Stomach (tissue), 9 donors: ENCODE measurements around the gene RRAS2. TPM values are rescaled to one million over a fixed set of nuclear protein-coding genes. Genes with fewer than 3 reads are reported as not detected.

Experiments used
- DNase-seq, 2 donors: peaks; one replicate each; pipeline versions ENCODE4 v3.0.0 to v3.0.0-alpha.2; 2013 to 2019
- H3K27ac ChIP-seq, 5 donors: fragments of 200-600 bp in 4 of 5; sonication (generic) in 4 of 5; one replicate each; pipeline ENCODE4 v1.5.1; 2013 to 2019; ENCODE audit warnings: mild to moderate bottlenecking in 1 of 5, moderate library complexity in 1 of 5
- H3K27me3 ChIP-seq, 3 donors: fragments of 200-600 bp; sonication (generic); one replicate each; pipeline ENCODE4 v1.5.1; 2017 to 2019; ENCODE audit warnings: mixed run types in 1 of 3
- H3K36me3 ChIP-seq, 4 donors: fragments of 200-600 bp; sonication (generic); 1 replicate in 3 of 4; 2 replicates in 1 of 4; pipeline ENCODE4 v1.5.1; 2016 to 2019
- H3K4me1 ChIP-seq, 4 donors: fragments of 200-600 bp; sonication (generic); one replicate each; pipeline ENCODE4 v1.5.1; 2016 to 2019
- H3K4me3 ChIP-seq, 4 donors: fragments of 200-600 bp; sonication (generic) in 3 of 4; one replicate each; pipeline ENCODE4 v1.5.1; 2016 to 2019; ENCODE audit warnings: mild to moderate bottlenecking in 1 of 4
- H3K9me3 ChIP-seq, 4 donors: fragments of 200-600 bp; sonication (generic); one replicate each; pipeline ENCODE4 v1.5.1; 2016 to 2019
- EP300 ChIP-seq: sonication (generic); formaldehyde crosslinking; IDR thresholded peaks from one replicate; pipeline ENCODE4 v1.6.1; 2017; ENCODE audit warnings: antibody characterized with exemption
- POLR2A ChIP-seq, 4 donors: fragments of 450-650 bp; IDR thresholded peaks; one replicate each; pipeline ENCODE4 v1.6.1; 2016; ENCODE audit warnings: antibody characterized with exemption in 4 of 4, control low read depth in 2 of 4, mild to moderate bottlenecking in 1 of 4, moderate library complexity in 1 of 4
- POLR2AphosphoS5 ChIP-seq, 3 donors: sonication (generic); formaldehyde crosslinking; IDR thresholded peaks; one replicate each; pipeline ENCODE4 v1.6.1; 2016; ENCODE audit warnings: antibody characterized with exemption in 3 of 3
- WGBS, 5 donors: extraction: QIAGEN DNeasy Blood & Tissue Kit in 3 of 5; methylation state at CpG; one replicate each; pipeline versions ENCODE4 v1.1.5 to v1.1.7; 2013 to 2018; 5-methylcytosine and 5-hydroxymethylcytosine counted together
- intact Hi-C: fragments of 100-400 bp; cut with DNase I; formaldehyde crosslinking; loops from one replicate; pipeline ENCODE4 v1.15.1; 2023; ENCODE audit warnings: low total_unique reads
- polyA plus RNA-seq, 3 donors: library from polyadenylated mRNA; stranded (reverse); fragments of 200-250 nt; gene quantifications; one replicate each; pipeline ENCODE4 v1.2.3, GENCODE V29; 2013
- total RNA-seq, 5 donors: library from RNA; depleted of rRNA; stranded (reverse); fragments of >200 nt; gene quantifications; one replicate each; pipeline versions ENCODE4 v1.1.0 to v1.2.3, GENCODE V29; 2014 to 2016
- TF ChIP-seq, protein P1 (sequence below), 7 experiments: fragments of 450-650 bp in 4 of 7; fragments of 200-600 bp in 3 of 7; sonication (generic) in 3 of 7; IDR thresholded peaks; one replicate each; pipeline ENCODE4 v1.5.1; 2016 to 2019; ENCODE audit warnings: antibody characterized with exemption in 7 of 7, control low read depth in 2 of 7, mild to moderate bottlenecking in 1 of 7
- donor health status: healthy with polysubstance abuse.
- donor health status: Bipolar disorder and iron deficiency.
- donor health status: healthy.

RRAS2 gene
- total and polyA plus RNA-seq, 8 donors = 1.2 to 65.0 (median 19.3) TPM

DNA sequence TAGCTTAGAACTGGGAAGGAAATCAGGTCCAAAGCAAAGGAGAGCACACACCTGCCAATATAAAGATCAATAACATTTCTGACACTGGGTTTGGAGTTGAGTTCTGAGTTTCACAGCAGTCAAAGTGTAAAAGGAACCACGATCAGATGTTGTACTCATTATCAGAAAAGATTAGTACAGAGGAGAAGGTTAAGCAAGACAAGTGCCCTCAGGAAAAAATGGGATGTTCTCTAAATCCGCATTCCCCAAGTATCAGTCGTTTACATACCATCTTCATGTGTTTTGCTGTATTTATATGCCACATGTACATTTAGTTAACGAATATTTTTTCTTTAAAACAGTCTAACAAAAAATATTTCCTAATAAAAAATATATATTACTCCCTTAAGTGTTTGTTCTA is 23.0 kb upstream of the RRAS2 start:
- Histone ChIP-seq H3K36me3 (no peaks in the 10 kb centered on the region), H3K27ac (no peak overlapping the region), H3K27me3 (peaks cover 0 to 13% (median 4%) of the 10 kb centered on the region in 3 donors), H3K4me1 (peaks cover 0 to 20% (median 12%) of the 10 kb centered on the region in 4 donors), H3K9me3 (no peaks in the 10 kb centered on the region), H3K4me3 (no peak overlapping the region)
- DNase-seq = no peak
- WGBS, 5 donors = 74 to 79% (median 77%) methylated on average over 4 of the region's 4 CpGs
- intact Hi-C loops = no loop called here
- TF ChIP-seq POLR2A (IDR thresholded peaks at IDR 0.05) (no peak), EP300 (no peak), POLR2AphosphoS5 (IDR thresholded peaks at IDR 0.05) (no peak)
- TF ChIP-seq, protein P1, sequence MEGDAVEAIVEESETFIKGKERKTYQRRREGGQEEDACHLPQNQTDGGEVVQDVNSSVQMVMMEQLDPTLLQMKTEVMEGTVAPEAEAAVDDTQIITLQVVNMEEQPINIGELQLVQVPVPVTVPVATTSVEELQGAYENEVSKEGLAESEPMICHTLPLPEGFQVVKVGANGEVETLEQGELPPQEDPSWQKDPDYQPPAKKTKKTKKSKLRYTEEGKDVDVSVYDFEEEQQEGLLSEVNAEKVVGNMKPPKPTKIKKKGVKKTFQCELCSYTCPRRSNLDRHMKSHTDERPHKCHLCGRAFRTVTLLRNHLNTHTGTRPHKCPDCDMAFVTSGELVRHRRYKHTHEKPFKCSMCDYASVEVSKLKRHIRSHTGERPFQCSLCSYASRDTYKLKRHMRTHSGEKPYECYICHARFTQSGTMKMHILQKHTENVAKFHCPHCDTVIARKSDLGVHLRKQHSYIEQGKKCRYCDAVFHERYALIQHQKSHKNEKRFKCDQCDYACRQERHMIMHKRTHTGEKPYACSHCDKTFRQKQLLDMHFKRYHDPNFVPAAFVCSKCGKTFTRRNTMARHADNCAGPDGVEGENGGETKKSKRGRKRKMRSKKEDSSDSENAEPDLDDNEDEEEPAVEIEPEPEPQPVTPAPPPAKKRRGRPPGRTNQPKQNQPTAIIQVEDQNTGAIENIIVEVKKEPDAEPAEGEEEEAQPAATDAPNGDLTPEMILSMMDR (IDR thresholded peaks at IDR 0.05) = no peak

DNA sequence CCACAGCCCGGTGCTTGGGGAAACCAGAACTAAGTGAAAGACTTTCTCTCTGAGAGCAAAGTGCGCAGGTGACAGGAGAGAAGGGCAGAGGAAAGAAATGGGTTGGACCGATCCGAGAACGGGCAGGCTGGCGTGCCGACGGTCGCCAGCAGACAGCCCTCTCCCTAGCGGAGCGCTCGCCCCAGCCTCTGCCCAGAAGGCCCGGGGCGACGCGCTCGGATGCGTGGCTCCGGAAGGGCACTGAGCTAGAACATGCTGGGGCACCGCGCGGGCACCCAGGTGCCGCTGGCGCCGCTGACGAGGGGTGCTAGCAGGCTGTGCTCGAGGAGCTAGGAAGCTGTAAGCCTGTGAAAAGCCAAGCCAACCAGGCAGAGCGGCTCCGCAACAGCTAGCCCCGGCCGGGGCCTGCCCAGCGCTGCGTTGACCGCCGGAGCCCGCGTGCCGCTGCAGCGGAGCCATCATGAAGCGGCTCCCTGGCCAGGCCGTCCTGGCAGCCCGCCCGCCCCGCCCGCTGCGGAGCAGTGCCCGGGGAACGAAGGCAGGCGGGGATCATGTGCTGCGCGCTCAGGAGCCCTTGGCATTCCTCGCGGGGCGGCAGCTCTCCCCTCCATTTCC is 22.1 kb upstream of the RRAS2 start:
- Histone ChIP-seq H3K4me3 (peak overlapping the region; percentile 48 to 62 (median 52)), H3K9me3 (no peaks in the 10 kb centered on the region), H3K27me3 (peaks cover 0 to 13% (median 4%) of the 10 kb centered on the region in 3 donors), H3K36me3 (no peaks in the 10 kb centered on the region), H3K4me1 (peaks cover 0 to 20% (median 12%) of the 10 kb centered on the region in 4 donors), H3K27ac (peak overlapping the region; percentile 57 to 84 (median 71))
- intact Hi-C loops = no loop called here
- 1 to 5% (median 1%) methylated on average over 16 to 54 of the region's 54 CpGs for WGBS, 5 donors
- peak in 1 of 3 donors; percentile 27 for TF ChIP-seq POLR2AphosphoS5 (IDR thresholded peaks at IDR 0.05)
- TF ChIP-seq, protein P1 (IDR thresholded peaks at IDR 0.05) = no peak
- DNase-seq = peak; percentile 83 to 88

DNA sequence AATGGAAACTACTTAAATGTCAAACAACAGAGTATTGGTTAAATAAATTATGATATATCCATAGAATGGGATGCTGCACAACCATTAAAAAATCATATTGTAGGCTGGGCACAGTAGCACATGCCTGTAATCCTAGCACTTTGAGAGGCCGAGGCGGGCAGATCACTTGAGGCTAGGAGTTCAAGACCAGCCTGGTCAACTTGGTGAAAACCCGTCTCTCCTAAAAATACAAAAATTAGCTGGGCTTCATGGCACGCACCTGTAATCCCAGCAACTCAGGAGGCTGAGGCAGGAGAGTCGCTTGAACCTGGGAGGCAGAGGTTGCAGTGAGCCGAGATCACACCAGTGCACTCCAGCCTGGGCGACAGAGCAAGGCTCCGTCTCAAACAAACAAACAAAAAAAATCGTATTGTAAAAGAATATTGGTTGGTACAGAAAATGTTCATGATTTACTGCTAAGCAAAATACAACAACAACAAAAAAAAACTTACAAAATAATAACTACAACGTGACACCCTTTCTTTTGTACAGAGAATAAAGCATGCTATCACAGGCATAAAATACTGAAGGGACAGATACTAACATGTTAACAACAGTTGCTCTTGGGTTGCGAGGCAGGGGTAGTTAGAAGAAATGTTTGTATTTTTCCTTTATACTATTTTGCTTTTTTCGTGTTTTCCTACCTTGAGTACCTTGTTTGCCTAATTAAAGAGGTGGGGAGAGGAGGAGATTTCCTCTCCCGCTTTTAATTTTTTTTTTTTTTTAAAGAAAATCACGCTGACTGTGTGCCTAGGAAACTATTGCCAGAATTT is 21.3 kb upstream of the RRAS2 start:
- Histone ChIP-seq H3K27ac (peak overlapping the region in 2 of 5 donors; percentile 71 to 84), H3K27me3 (peaks cover 0 to 13% (median 4%) of the 10 kb centered on the region in 3 donors), H3K4me1 (peaks cover 0 to 20% (median 12%) of the 10 kb centered on the region in 4 donors), H3K36me3 (no peaks in the 10 kb centered on the region), H3K9me3 (no peaks in the 10 kb centered on the region), H3K4me3 (peak overlapping the region; percentile 48 to 62 (median 52))
- TF ChIP-seq POLR2A (IDR thresholded peaks at IDR 0.05) (no peak), POLR2AphosphoS5 (IDR thresholded peaks at IDR 0.05) (no peak), EP300 (no peak)
- TF ChIP-seq, protein P1 (IDR thresholded peaks at IDR 0.05) = no peak
- WGBS, 5 donors = 71 to 75% (median 73%) methylated on average over 14 of the region's 14 CpGs
- intact Hi-C loops = no loop called here
- DNase-seq = no peak

DNA sequence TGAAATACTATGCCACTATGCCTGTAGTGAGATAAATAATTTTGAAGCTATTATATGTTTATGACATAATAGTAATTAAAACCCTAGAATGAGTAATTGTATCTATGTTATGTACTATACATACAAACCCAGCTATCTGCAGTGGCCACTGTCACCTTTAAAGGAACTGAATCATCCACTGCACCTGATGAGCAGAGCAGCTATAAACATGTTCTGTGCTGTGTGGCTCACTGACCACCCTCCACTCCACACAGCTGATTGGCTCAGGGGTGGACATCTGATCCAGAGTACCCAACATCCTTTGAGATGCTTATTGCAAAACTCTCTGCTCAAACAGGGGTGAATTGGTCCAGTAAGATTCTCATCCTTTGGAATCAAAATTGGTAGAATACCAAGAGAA is 19.2 kb upstream of the RRAS2 start:
- intact Hi-C loops = no loop called here
- no peak overlapping the region for H3K4me3 ChIP-seq
- H3K27me3 ChIP-seq = peaks cover 0 to 13% (median 4%) of the 10 kb centered on the region in 3 donors
- H3K36me3 ChIP-seq = no peaks in the 10 kb centered on the region
- no peaks in the 10 kb centered on the region for H3K9me3 ChIP-seq
- peaks cover 0 to 33% (median 16%) of the 10 kb centered on the region in 4 donors for H3K4me1 ChIP-seq
- TF ChIP-seq, protein P1 (IDR thresholded peaks at IDR 0.05) = no peak
- TF ChIP-seq EP300 (no peak), POLR2AphosphoS5 (IDR thresholded peaks at IDR 0.05) (no peak), POLR2A (IDR thresholded peaks at IDR 0.05) (no peak)
- no peak overlapping the region for H3K27ac ChIP-seq
- no peak for DNase-seq
